Measurements from ENCODE around the gene ENPEP.

DNA sequence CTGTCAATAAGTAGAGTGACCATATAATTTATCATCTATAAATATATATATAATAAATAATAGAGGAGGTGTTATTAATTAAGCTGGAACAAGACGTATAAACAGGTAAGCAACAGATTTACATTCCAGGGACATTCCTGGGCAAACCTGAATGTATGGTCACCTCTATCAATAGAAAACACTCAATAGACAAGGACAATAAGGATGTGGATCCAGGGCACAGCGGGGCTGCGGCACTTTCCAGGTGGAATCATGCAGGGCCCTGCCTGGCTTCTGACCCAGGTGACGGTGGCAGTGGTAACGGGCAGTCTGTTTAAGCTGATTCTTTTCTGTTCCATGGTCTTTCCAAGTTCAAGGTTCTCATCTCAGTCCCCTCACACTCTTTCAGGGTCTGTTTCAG lies 22.5 kb downstream of the ENPEP start:
- TF ChIP-seq POLR2A (IDR thresholded peaks at IDR 0.05) = no peak
- TF ChIP-seq, protein P1, sequence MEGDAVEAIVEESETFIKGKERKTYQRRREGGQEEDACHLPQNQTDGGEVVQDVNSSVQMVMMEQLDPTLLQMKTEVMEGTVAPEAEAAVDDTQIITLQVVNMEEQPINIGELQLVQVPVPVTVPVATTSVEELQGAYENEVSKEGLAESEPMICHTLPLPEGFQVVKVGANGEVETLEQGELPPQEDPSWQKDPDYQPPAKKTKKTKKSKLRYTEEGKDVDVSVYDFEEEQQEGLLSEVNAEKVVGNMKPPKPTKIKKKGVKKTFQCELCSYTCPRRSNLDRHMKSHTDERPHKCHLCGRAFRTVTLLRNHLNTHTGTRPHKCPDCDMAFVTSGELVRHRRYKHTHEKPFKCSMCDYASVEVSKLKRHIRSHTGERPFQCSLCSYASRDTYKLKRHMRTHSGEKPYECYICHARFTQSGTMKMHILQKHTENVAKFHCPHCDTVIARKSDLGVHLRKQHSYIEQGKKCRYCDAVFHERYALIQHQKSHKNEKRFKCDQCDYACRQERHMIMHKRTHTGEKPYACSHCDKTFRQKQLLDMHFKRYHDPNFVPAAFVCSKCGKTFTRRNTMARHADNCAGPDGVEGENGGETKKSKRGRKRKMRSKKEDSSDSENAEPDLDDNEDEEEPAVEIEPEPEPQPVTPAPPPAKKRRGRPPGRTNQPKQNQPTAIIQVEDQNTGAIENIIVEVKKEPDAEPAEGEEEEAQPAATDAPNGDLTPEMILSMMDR (IDR thresholded peaks at IDR 0.05) = no peak

Measured in tibial nerve (tissue), 3 donors.